Esophagus muscularis mucosa (tissue), 4 donors: ENCODE data around the gene CST8. TPM values are rescaled to one million over a fixed set of nuclear protein-coding genes. Genes with fewer than 3 reads are reported as not detected.

Source experiments
- DNase-seq: peaks from one replicate; pipeline ENCODE4 v3.0.0-alpha.2; 2017; ENCODE audit errors: extremely low spot score
- H3K27ac ChIP-seq, 4 donors: fragments of 200-600 bp; sonication (generic); replicated peaks in 1 of 4; 1 replicate in 3 of 4; 2 replicates in 1 of 4; pipeline ENCODE4 v1.5.1; 2016 to 2019; ENCODE audit warnings: mild to moderate bottlenecking in 1 of 4
- H3K27me3 ChIP-seq, 4 donors: fragments of 200-600 bp; sonication (generic); one replicate each; pipeline versions ENCODE4 v1.5.1 to v1.6.0; 2016 to 2019
- H3K36me3 ChIP-seq, 4 donors: fragments of 200-600 bp; sonication (generic); one replicate each; pipeline ENCODE4 v1.5.1; 2016 to 2019
- H3K4me1 ChIP-seq, 4 donors: fragments of 200-600 bp; sonication (generic); one replicate each; pipeline ENCODE4 v1.5.1; 2016 to 2019
- H3K4me3 ChIP-seq, 4 donors: fragments of 200-600 bp; sonication (generic); 1 replicate in 2 of 4; 2 replicates in 2 of 4; pipeline ENCODE4 v1.5.1; 2016 to 2019; ENCODE audit warnings: mild to moderate bottlenecking in 4 of 4, moderate library complexity in 1 of 4
- H3K9me3 ChIP-seq, 4 donors: fragments of 200-600 bp; sonication (generic); 1 replicate in 3 of 4; 2 replicates in 1 of 4; pipeline ENCODE4 v1.5.1; 2016 to 2019
- EP300 ChIP-seq: sonication (generic); formaldehyde crosslinking; IDR thresholded peaks from one replicate; pipeline ENCODE4 v1.6.1; 2017; ENCODE audit warnings: antibody characterized with exemption
- POLR2A ChIP-seq: fragments of 450-650 bp; IDR thresholded peaks from one replicate; pipeline ENCODE4 v1.6.1; 2017; ENCODE audit warnings: antibody characterized with exemption, moderate library complexity, mild to moderate bottlenecking, low read depth
- POLR2AphosphoS5 ChIP-seq, 2 donors: sonication (generic); formaldehyde crosslinking; IDR thresholded peaks; one replicate each; pipeline ENCODE4 v1.6.1; 2017; ENCODE audit warnings: antibody characterized with exemption in 2 of 2
- WGBS: methylation state at CpG from one replicate; pipeline ENCODE4 v1.1.5; 2018; 5-methylcytosine and 5-hydroxymethylcytosine counted together
- intact Hi-C: fragments of 100-400 bp; cut with DNase I; formaldehyde crosslinking; loops from one replicate; pipeline ENCODE4 v1.15.1; 2023
- total RNA-seq, 4 donors: library from RNA; depleted of rRNA; stranded (reverse); fragments of >200 nt; gene quantifications; one replicate each; pipeline versions ENCODE4 v1.1.0 to v1.2.1, GENCODE V29; 2016
- TF ChIP-seq, protein P1 (sequence below), 3 experiments: fragments of 200-600 bp in 2 of 3; fragments of 450-650 bp in 1 of 3; sonication (generic) in 2 of 3; IDR thresholded peaks; one replicate each; pipeline ENCODE4 v1.5.1; 2017 to 2019; ENCODE audit warnings: antibody characterized with exemption in 3 of 3, mild to moderate bottlenecking in 2 of 3, moderate library complexity in 1 of 3

The CST8 gene
- total RNA-seq, 4 donors from 2014 or later = not detected

DNA sequence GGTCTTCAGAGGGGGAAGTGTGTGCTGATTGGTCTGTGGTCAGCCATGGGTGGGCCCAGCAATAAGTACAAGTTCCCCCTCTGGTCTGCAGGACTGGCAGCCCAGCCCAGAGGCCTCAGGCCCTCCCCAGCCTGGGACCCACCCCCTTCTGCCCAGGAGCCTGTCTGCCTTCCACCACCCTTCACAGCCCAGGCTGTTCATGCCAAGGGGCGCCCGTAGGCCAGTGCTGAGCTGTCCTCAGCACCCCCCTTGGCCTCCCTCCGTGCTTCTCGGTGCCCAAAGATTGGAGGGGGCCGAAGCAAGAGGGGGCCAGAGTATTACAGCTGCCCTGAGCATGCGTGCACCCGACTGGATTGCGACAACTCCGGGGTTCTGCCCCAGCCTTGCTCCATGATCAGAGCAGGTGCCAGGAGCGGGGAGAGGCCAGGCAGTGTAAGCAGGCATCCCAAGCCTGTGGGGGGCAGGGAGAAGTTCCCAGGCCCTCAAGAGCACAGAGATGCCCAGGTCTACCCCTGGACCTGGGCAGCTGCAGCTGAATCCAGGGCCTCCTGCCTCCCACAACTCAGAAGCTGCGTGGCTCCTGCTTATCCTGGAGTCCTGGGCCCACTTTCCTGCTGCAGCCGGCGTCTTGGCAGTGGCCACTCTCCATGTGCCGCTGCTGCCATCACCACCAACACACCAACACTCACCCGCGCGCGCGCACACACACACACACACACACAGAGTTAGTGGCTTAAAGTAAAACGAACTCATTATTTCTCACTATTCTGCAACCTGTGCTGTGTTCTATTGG is 44.1 kb downstream of the CST8 start:
- no peaks in the 10 kb centered on the region for H3K36me3 ChIP-seq

DNA sequence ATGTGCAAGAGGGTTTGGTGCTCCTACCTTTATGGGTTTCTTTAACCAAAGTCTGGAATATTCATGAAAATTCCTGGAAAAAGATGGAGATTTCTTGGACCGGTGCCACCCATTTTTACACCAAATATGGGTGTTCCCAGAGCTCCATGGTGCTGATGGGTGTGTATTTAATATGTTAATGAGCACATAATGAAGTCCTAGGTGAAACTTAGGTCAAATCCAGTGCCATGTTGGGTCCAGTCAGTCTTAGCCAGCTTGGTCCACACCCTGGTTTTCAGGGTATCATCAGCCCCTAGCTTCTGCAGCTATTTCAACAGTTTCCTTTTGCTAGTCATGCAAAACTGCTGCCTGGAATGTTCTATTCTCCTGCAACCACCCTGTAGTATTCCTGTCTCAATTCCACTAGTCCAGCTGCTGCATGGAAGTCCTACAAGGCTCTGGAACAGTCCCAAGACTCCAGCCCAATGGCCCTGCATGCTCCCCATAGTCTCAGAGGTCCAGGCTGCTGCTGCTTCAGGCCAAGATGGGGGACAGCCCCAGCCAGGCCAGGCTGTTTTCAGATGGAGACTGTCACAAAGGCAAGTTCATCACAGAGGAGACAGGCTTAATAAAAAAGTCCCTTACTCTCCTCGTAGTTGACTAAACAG is 45.5 kb downstream of the CST8 start:
- no peak for DNase-seq
- 77% methylated on average over 2 of the region's 2 CpGs for WGBS

More for the DNA sequence above, 44.1 kb downstream of the CST8 start:
- Histone ChIP-seq H3K4me3 (no peak overlapping the region), H3K9me3 (no peaks in the 10 kb centered on the region), H3K4me1 (peaks cover 0 to 3% (median 0%) of the 10 kb centered on the region in 4 donors), H3K27ac (no peak overlapping the region), H3K27me3 (peaks cover 0 to 7% (median 0%) of the 10 kb centered on the region in 4 donors)
- intact Hi-C loops = no loop called here
- TF ChIP-seq, protein P1, sequence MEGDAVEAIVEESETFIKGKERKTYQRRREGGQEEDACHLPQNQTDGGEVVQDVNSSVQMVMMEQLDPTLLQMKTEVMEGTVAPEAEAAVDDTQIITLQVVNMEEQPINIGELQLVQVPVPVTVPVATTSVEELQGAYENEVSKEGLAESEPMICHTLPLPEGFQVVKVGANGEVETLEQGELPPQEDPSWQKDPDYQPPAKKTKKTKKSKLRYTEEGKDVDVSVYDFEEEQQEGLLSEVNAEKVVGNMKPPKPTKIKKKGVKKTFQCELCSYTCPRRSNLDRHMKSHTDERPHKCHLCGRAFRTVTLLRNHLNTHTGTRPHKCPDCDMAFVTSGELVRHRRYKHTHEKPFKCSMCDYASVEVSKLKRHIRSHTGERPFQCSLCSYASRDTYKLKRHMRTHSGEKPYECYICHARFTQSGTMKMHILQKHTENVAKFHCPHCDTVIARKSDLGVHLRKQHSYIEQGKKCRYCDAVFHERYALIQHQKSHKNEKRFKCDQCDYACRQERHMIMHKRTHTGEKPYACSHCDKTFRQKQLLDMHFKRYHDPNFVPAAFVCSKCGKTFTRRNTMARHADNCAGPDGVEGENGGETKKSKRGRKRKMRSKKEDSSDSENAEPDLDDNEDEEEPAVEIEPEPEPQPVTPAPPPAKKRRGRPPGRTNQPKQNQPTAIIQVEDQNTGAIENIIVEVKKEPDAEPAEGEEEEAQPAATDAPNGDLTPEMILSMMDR (IDR thresholded peaks at IDR 0.05) = no peak
- TF ChIP-seq EP300 (no peak), POLR2A (no peak), POLR2AphosphoS5 (IDR thresholded peaks at IDR 0.05) (no peak)
- WGBS = 70% methylated on average over 10 of the region's 20 CpGs
- no peak for DNase-seq

DNA sequence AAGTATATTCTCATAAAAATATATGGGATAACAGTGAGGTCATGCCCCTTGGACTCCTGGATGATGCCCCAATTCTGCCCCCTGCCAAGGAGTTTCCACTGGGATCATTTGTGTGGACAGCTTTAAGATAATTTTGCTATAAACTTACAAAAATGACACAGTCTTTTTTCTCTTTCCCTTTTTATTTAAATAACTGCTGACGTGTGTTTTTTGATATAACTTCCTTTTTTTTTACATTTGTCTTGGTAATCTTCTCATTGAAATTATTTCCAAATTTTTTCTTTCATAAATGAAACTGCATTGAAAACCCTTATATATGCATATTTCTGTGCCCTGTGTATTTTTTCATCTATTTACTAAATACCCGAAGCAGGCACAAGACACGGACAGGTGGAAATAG is 46.1 kb downstream of the CST8 start:
- no peak for DNase-seq
- Histone ChIP-seq H3K27me3 (peaks cover 0 to 7% (median 0%) of the 10 kb centered on the region in 4 donors), H3K4me1 (peaks cover 0 to 3% (median 0%) of the 10 kb centered on the region in 4 donors), H3K36me3 (no peaks in the 10 kb centered on the region), H3K9me3 (no peaks in the 10 kb centered on the region), H3K4me3 (no peak overlapping the region), H3K27ac (no peak overlapping the region)
- TF ChIP-seq EP300 = no peak
- TF ChIP-seq POLR2AphosphoS5 (IDR thresholded peaks at IDR 0.05) = no peak
- TF ChIP-seq, protein P1 (IDR thresholded peaks at IDR 0.05) = no peak
- TF ChIP-seq POLR2A = no peak
- intact Hi-C loops = no loop called here
- 71% methylated on average over 3 of the region's 3 CpGs for WGBS

More for the DNA sequence above, 45.5 kb downstream of the CST8 start:
- Histone ChIP-seq H3K4me3 (no peak overlapping the region), H3K4me1 (peaks cover 0 to 3% (median 0%) of the 10 kb centered on the region in 4 donors), H3K27ac (no peak overlapping the region), H3K9me3 (no peaks in the 10 kb centered on the region), H3K27me3 (peaks cover 0 to 7% (median 0%) of the 10 kb centered on the region in 4 donors), H3K36me3 (no peaks in the 10 kb centered on the region)
- TF ChIP-seq POLR2A (no peak), POLR2AphosphoS5 (IDR thresholded peaks at IDR 0.05) (no peak), EP300 (no peak)
- TF ChIP-seq, protein P1 (IDR thresholded peaks at IDR 0.05) = no peak
- intact Hi-C loops = no loop called here

DNA sequence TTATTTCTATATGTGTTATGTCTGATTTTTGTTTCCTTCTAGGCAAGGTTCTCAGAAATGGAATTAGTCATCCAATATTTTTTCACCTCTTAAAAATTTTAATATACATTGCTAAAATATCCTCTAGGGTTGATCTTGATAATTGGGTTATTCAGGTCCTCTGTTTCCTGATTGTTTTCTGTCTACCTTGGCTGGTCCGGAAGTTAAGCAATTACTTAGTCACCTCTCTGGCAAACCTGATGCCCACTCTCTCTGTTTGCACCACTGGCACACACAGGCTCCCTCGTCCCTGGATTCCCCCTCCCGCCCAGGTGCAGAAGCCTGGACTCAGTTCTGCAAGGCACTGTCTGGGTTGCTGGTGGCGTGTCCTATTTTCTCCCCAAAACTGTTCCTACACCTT is 49.7 kb downstream of the CST8 start:
- intact Hi-C loops = no loop called here
- WGBS = 76% methylated on average over 4 of the region's 4 CpGs
- Histone ChIP-seq H3K36me3 (no peaks in the 10 kb centered on the region), H3K4me3 (no peak overlapping the region), H3K4me1 (peaks cover 0 to 3% (median 0%) of the 10 kb centered on the region in 4 donors), H3K27ac (no peak overlapping the region), H3K27me3 (peaks cover 0 to 7% (median 0%) of the 10 kb centered on the region in 4 donors), H3K9me3 (no peaks in the 10 kb centered on the region)
- TF ChIP-seq POLR2AphosphoS5 (IDR thresholded peaks at IDR 0.05) = no peak
- TF ChIP-seq EP300 = no peak
- TF ChIP-seq POLR2A = no peak
- TF ChIP-seq, protein P1 (IDR thresholded peaks at IDR 0.05) = no peak
- no peak for DNase-seq
